A673 (cell line): Measurements from ENCODE around the gene TEDDM1. TPM values are rescaled to one million over a fixed set of nuclear protein-coding genes. Genes with fewer than 3 reads are reported as not detected.

Source experiments
- BruUV-seq: library from RNA; stranded (reverse); fragments of 400-500 nt; replicated peaks from 2 replicates; lab custom pipeline; 2021; lab: Mats Ljungman, UMichigan
- CTCF ChIA-PET: fragments of 300-600 bp; sonication (Branson Sonifier 250); formaldehyde crosslinking; loops from one replicate; lab custom pipeline; 2022; ENCODE audit warnings: antibody characterized with exemption; lab: Charles Lee
- POLR2A ChIA-PET: fragments of 300-600 bp; sonication (Branson Sonifier 250); formaldehyde crosslinking; loops from one replicate; lab custom pipeline; 2022; ENCODE audit warnings: antibody characterized with exemption; ENCODE audit not compliant: low non-redundant PET; lab: Charles Lee
- DNase-seq: peaks from one replicate; pipeline ENCODE4 v3.0.0-alpha.2; 2015; ENCODE audit warnings: low spot score
- H3K27ac ChIP-seq: fragments of 200-600 bp; sonication (generic); 2 replicates; pipeline ENCODE4 v1.5.1; 2016; ENCODE audit warnings: mixed run types, low read depth, mild to moderate bottlenecking, mixed read lengths, antibody characterized with exemption, low read length; ENCODE audit not compliant: poor library complexity, severe bottlenecking
- H3K27me3 ChIP-seq: fragments of 200-600 bp; sonication (generic); replicated peaks from 2 replicates; pipeline ENCODE4 v1.6.1; 2017; ENCODE audit warnings: mixed run types, low read depth, mild to moderate bottlenecking, mixed read lengths, antibody characterized with exemption, low read length; ENCODE audit not compliant: insufficient read depth, poor library complexity
- H3K36me3 ChIP-seq: fragments of 200-600 bp; sonication (generic); 2 replicates; pipeline ENCODE4 v1.6.1; 2016; ENCODE audit warnings: mixed run types, mild to moderate bottlenecking, mixed read lengths, antibody characterized with exemption, low read length; ENCODE audit not compliant: insufficient read depth, poor library complexity, severe bottlenecking
- H3K4me1 ChIP-seq: fragments of 200-600 bp; sonication (generic); 2 replicates; pipeline ENCODE4 v1.6.1; 2017; ENCODE audit warnings: mixed run types, mild to moderate bottlenecking, mixed read lengths, antibody characterized with exemption, low read length; ENCODE audit not compliant: insufficient read depth, poor library complexity, severe bottlenecking
- H3K4me3 ChIP-seq: fragments of 200-600 bp; sonication (generic); 2 replicates; pipeline ENCODE4 v1.5.1; 2016; ENCODE audit warnings: low read depth, mixed run types, mild to moderate bottlenecking, mixed read lengths, low read length; ENCODE audit not compliant: poor library complexity, severe bottlenecking
- H3K9me3 ChIP-seq: fragments of 200-600 bp; sonication (generic); 2 replicates; pipeline ENCODE4 v1.6.1; 2016; ENCODE audit warnings: mixed run types, low read depth, mild to moderate bottlenecking, mixed read lengths, antibody characterized with exemption, low read length; ENCODE audit not compliant: poor library complexity, severe bottlenecking
- CTCF ChIP-seq: fragments of 300-800, 200-600 bp; sonication (generic); conservative IDR thresholded peaks from 2 replicates; pipeline ENCODE4 v1.5.1; 2017; ENCODE audit warnings: low read depth, mild to moderate bottlenecking, antibody characterized with exemption, low read length, moderate library complexity, mixed read lengths
- EZH2 ChIP-seq: fragments of 200-600 bp; sonication (generic); IDR thresholded peaks from 2 replicates; pipeline ENCODE4 v1.6.1; 2017; ENCODE audit warnings: borderline replicate concordance, low read depth, mild to moderate bottlenecking, mixed read lengths, antibody characterized with exemption, low read length; ENCODE audit not compliant: poor library complexity, severe bottlenecking
- intact Hi-C: fragments of 100-400 bp; cut with micrococcal nuclease; formaldehyde crosslinking; loops from one replicate; pipeline ENCODE4 v1.10.0; 2022; ENCODE audit not compliant: unreplicated experiment
- total RNA-seq: library from RNA; stranded (reverse); gene quantifications from 2 replicates; pipeline ENCODE4 v1.2.3, GENCODE V29; 2021

The TEDDM1 gene
- total RNA-seq, 1 experiment from 2014 or later, result not detected

- Histone ChIP-seq H3K9me3 (no peaks in the 10 kb centered on the region), H3K27ac (no peak overlapping the region), H3K27me3 (no peaks in the 10 kb centered on the region), H3K4me3 (no peak overlapping the region), H3K4me1 (no peaks in the 10 kb centered on the region), H3K36me3 (no peaks in the 10 kb centered on the region)
- ChIA-PET CTCF (no interaction called here), POLR2A (no interaction called here)
- BruUV-seq, result no TSS peak
- TF ChIP-seq CTCF (no peak), EZH2 (no peak)
- intact Hi-C loops, result no loop called here
- DNase-seq, result no peak
Observed at GRCh38 chr1:182441719-182442118, 41.3 kb upstream of the TEDDM1 start.

- Histone ChIP-seq H3K4me1 (no peaks in the 10 kb centered on the region), H3K4me3 (no peak overlapping the region), H3K27me3 (no peaks in the 10 kb centered on the region), H3K36me3 (no peaks in the 10 kb centered on the region), H3K9me3 (no peaks in the 10 kb centered on the region), H3K27ac (no peak overlapping the region)
- intact Hi-C loops, result no loop called here
- no peak for DNase-seq
- no TSS peak for BruUV-seq
- TF ChIP-seq EZH2 (no peak), CTCF (no peak)
- POLR2A ChIA-PET, result no interaction called here
- CTCF ChIA-PET, result no interaction called here
Observed at GRCh38 chr1:182438326-182438725, 37.9 kb upstream of the TEDDM1 start.

- CTCF ChIA-PET, result no interaction called here
- no peaks in the 10 kb centered on the region for H3K27me3 ChIP-seq
Observed at GRCh38 chr1:182433580-182433979, 33.1 kb upstream of the TEDDM1 start.

More at GRCh38 chr1:182433580-182433979, 33.1 kb upstream of the TEDDM1 start:
- intact Hi-C loops, result no loop called here
- Histone ChIP-seq H3K9me3 (no peaks in the 10 kb centered on the region), H3K4me3 (no peak overlapping the region), H3K4me1 (no peaks in the 10 kb centered on the region), H3K36me3 (no peaks in the 10 kb centered on the region), H3K27ac (no peak overlapping the region)
- TF ChIP-seq CTCF (no peak), EZH2 (no peak)
- BruUV-seq, result no TSS peak
- no peak for DNase-seq
- POLR2A ChIA-PET, result no interaction called here
